Mesothelial cell of epicardium (in vitro differentiated cells): ENCODE data around the gene LRIF1. TPM values are rescaled to one million over a fixed set of nuclear protein-coding genes. Genes with fewer than 3 reads are reported as not detected.

ENCODE experiments used
- DNase-seq, 2 experiments: peaks; one replicate each; pipeline ENCODE4 v3.0.0; 2021; ENCODE audit warnings: low spot score in 2 of 2; ENCODE audit not compliant: unreplicated experiment in 2 of 2
- H3K27ac Mint-ChIP-seq: 2 replicates; pipeline ENCODE4 v1.8.0; 2021; ENCODE audit warnings: mixed read lengths
- H3K27me3 Mint-ChIP-seq: 2 replicates; pipeline ENCODE4 v1.8.0; 2021; ENCODE audit warnings: low read depth, mixed read lengths
- H3K36me3 Mint-ChIP-seq: 2 replicates; pipeline ENCODE4 v1.8.0; 2021; ENCODE audit warnings: mixed read lengths
- H3K4me1 Mint-ChIP-seq: 2 replicates; pipeline ENCODE4 v1.8.0; 2021; ENCODE audit warnings: mixed read lengths
- H3K4me3 Mint-ChIP-seq: 2 replicates; pipeline ENCODE4 v1.8.0; 2021; ENCODE audit warnings: mild to moderate bottlenecking, moderate library complexity, mixed read lengths
- H3K9me3 Mint-ChIP-seq: 2 replicates; pipeline ENCODE4 v1.8.0; 2021; ENCODE audit warnings: mixed read lengths
- total RNA-seq: library from RNA; stranded (reverse); gene quantifications from 3 replicates; pipeline ENCODE4 v1.2.1, GENCODE V29; 2021
- TF ChIP-seq, protein P1 (sequence below): fragments of 200-600 bp; sonication (generic); IDR thresholded peaks from one replicate; pipeline ENCODE4 v1.5.0; 2021; ENCODE audit warnings: antibody characterized with exemption; ENCODE audit not compliant: unreplicated experiment

Gene LRIF1
- total RNA-seq, 1 donor from 2014 or later, result 7.8 TPM

DNA sequence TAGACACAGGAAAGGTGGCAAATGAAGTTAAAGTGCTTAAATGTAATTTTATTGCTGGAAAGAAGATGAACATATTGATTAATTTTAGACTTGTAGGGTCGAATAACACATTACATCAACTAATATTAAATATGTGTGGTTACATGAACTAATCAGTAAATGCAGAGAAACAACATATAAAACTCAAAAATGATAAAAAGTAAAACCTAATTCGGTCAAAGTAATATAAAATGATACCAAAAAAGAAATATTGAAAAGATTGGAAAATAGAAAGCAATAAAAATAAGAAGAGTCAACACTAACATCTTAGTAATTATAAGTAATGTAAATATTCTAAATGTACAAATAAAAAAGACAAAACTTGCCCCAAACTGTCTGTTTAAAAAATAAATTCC is 47.5 kb downstream of the LRIF1 start:
- peaks cover 32% of the 10 kb centered on the region for H3K9me3 Mint-ChIP-seq
- H3K27me3 Mint-ChIP-seq, result no peaks in the 10 kb centered on the region
- TF ChIP-seq, protein P1, sequence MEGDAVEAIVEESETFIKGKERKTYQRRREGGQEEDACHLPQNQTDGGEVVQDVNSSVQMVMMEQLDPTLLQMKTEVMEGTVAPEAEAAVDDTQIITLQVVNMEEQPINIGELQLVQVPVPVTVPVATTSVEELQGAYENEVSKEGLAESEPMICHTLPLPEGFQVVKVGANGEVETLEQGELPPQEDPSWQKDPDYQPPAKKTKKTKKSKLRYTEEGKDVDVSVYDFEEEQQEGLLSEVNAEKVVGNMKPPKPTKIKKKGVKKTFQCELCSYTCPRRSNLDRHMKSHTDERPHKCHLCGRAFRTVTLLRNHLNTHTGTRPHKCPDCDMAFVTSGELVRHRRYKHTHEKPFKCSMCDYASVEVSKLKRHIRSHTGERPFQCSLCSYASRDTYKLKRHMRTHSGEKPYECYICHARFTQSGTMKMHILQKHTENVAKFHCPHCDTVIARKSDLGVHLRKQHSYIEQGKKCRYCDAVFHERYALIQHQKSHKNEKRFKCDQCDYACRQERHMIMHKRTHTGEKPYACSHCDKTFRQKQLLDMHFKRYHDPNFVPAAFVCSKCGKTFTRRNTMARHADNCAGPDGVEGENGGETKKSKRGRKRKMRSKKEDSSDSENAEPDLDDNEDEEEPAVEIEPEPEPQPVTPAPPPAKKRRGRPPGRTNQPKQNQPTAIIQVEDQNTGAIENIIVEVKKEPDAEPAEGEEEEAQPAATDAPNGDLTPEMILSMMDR, result no peak
- no peak overlapping the region for H3K27ac Mint-ChIP-seq
- DNase-seq, result no peak
- no peaks in the 10 kb centered on the region for H3K4me1 Mint-ChIP-seq
- no peak overlapping the region for H3K4me3 Mint-ChIP-seq
- no peaks in the 10 kb centered on the region for H3K36me3 Mint-ChIP-seq

DNA sequence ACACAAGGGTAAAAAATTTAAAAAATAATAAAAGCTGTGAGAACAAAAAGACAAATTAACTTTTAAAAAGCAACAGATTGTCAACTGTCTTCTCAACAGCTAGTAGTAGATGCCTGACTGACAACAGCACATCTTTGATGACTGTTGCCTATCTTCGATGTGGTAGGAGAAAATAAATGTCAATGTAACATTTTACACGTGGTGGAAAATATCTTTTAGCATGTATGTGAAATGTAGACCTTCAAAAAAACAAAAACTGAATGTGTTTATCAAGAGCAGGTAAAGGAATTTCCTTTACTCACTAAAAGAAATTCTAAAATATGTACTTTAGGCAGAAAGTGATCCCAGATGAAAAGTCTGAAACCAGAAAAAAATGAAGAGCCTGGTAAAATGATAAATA is 47.9 kb downstream of the LRIF1 start:
- H3K27ac Mint-ChIP-seq, result no peak overlapping the region

DNA sequence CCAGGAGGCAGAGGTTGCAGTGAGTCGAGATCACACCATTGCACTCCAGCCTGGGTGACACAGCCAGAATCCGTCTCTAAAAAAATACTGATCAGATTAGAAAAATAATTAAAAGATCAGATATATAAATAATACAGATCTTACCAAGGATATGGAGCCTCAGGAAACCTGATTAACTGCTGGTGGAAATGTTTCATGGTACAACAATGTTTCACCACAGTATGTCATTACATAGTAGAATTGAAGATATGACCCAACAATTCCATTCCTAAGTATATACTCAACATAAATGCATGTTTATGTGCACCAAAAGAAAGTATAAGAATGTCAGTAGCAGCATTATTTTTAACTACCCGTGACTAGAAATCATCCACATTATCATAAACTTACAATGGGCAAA is 49.0 kb downstream of the LRIF1 start:
- Mint-ChIP-seq H3K4me3 (no peak overlapping the region), H3K27ac (no peak overlapping the region), H3K4me1 (no peaks in the 10 kb centered on the region), H3K9me3 (peaks cover 35% of the 10 kb centered on the region), H3K27me3 (no peaks in the 10 kb centered on the region), H3K36me3 (no peaks in the 10 kb centered on the region)
- no peak for DNase-seq
- TF ChIP-seq, protein P1, result no peak

More for the DNA sequence above, 47.9 kb downstream of the LRIF1 start:
- no peaks in the 10 kb centered on the region for H3K4me1 Mint-ChIP-seq
- TF ChIP-seq, protein P1, result no peak
- H3K36me3 Mint-ChIP-seq, result no peaks in the 10 kb centered on the region
- no peaks in the 10 kb centered on the region for H3K27me3 Mint-ChIP-seq
- H3K9me3 Mint-ChIP-seq, result peaks cover 37% of the 10 kb centered on the region
- no peak for DNase-seq
- no peak overlapping the region for H3K4me3 Mint-ChIP-seq

DNA sequence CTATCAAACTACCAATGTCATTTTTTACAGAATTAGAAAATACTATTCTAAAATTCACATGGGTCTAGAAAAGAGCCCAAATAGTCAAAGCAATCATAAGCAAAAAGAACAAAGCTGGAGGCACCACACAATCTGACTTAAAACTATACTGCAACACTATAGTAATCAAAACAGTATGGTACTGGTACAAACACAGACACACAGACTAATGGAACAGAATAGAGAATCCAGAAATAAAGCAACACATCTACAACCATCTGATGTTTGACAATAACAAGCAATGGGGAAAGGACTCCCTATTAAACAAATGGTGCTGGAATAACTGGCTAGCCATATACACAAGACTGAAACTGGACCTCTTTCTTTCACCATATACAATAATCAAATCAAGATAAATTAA is 50.9 kb downstream of the LRIF1 start:
- H3K27me3 Mint-ChIP-seq, result no peaks in the 10 kb centered on the region
- TF ChIP-seq, protein P1, result no peak
- H3K9me3 Mint-ChIP-seq, result peaks cover 43% of the 10 kb centered on the region

DNA sequence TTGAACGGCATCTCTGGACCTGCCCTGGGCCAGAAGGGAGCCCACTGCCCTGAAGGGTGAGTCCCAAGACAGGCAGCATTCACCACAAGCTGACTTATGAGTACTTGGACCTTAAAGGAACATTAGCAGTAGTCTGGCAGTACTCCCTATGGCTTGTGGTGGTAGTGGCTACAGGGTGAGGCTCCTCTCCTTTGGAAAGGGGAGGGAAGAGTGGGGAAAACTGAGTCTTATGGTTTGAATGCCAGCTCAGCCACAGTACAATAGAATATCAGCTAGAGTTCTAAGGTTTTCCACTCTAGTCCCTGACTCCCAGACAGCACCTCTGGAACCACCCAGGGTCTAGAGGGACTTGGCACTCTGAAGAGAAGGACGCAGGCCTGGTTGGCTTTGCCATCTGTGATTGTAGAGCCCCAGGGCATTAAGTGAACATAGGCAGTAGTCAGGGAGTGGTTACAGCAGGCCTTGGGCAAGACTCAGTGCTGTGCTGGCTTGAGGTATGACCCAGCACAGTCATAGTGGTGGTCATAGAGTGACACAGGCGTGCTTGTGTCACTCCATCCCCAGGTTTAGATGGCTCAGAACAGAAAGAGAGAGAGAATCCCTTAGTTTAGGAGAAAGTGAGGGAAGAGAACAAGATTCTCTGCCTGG is 59.7 kb downstream of the LRIF1 start:
- no peaks in the 10 kb centered on the region for H3K4me1 Mint-ChIP-seq
- no peak overlapping the region for H3K4me3 Mint-ChIP-seq
- H3K9me3 Mint-ChIP-seq, result peaks cover 41% of the 10 kb centered on the region
- H3K36me3 Mint-ChIP-seq, result no peaks in the 10 kb centered on the region
- no peak for DNase-seq
- H3K27me3 Mint-ChIP-seq, result no peaks in the 10 kb centered on the region
- TF ChIP-seq, protein P1, result no peak
- H3K27ac Mint-ChIP-seq, result no peak overlapping the region

More for the DNA sequence above, 50.9 kb downstream of the LRIF1 start:
- Mint-ChIP-seq H3K4me3 (no peak overlapping the region), H3K36me3 (no peaks in the 10 kb centered on the region), H3K27ac (no peak overlapping the region), H3K4me1 (no peaks in the 10 kb centered on the region)
- DNase-seq, result no peak
